Measurements from ENCODE around the gene RUNX2.

DNA sequence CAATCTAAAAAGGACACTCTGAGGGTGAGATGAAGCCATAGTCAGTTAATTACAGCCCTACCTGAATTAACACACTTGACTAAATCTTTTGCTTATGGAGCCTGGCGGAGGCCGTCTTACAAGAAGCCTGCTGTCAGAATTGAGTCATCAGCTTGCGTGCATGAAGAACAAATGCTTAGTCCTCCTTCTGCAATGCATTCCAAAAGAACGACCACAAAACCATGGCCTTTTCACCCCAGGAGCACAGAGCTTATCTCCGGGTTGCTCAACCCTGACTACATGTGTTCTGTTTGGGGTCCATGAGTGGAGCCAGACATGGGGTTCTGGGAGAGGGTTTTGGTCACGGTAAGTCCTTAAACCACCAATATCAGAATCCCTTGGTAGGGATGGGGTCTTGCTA lies 369.5 kb downstream of the RUNX2 start:
- TF ChIP-seq, protein P1, sequence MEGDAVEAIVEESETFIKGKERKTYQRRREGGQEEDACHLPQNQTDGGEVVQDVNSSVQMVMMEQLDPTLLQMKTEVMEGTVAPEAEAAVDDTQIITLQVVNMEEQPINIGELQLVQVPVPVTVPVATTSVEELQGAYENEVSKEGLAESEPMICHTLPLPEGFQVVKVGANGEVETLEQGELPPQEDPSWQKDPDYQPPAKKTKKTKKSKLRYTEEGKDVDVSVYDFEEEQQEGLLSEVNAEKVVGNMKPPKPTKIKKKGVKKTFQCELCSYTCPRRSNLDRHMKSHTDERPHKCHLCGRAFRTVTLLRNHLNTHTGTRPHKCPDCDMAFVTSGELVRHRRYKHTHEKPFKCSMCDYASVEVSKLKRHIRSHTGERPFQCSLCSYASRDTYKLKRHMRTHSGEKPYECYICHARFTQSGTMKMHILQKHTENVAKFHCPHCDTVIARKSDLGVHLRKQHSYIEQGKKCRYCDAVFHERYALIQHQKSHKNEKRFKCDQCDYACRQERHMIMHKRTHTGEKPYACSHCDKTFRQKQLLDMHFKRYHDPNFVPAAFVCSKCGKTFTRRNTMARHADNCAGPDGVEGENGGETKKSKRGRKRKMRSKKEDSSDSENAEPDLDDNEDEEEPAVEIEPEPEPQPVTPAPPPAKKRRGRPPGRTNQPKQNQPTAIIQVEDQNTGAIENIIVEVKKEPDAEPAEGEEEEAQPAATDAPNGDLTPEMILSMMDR (IDR thresholded peaks at IDR 0.05; ENCODE audit: poor library complexity, severe bottlenecking) = no peak
- TF ChIP-seq TAF1 (IDR thresholded peaks at IDR 0.05; ENCODE audit: low read depth) (no peak), POLR2AphosphoS5 (IDR thresholded peaks at IDR 0.05) (no peak), EZH2 (IDR thresholded peaks at IDR 0.05; ENCODE audit: borderline replicate concordance, insufficient read depth, low read length, poor library complexity, severe bottlenecking) (no peak), MXI1 (conservative IDR thresholded peaks at IDR 0.05; ENCODE audit: poor library complexity, severe bottlenecking) (no peak)
- TF ChIP-seq, protein P2, sequence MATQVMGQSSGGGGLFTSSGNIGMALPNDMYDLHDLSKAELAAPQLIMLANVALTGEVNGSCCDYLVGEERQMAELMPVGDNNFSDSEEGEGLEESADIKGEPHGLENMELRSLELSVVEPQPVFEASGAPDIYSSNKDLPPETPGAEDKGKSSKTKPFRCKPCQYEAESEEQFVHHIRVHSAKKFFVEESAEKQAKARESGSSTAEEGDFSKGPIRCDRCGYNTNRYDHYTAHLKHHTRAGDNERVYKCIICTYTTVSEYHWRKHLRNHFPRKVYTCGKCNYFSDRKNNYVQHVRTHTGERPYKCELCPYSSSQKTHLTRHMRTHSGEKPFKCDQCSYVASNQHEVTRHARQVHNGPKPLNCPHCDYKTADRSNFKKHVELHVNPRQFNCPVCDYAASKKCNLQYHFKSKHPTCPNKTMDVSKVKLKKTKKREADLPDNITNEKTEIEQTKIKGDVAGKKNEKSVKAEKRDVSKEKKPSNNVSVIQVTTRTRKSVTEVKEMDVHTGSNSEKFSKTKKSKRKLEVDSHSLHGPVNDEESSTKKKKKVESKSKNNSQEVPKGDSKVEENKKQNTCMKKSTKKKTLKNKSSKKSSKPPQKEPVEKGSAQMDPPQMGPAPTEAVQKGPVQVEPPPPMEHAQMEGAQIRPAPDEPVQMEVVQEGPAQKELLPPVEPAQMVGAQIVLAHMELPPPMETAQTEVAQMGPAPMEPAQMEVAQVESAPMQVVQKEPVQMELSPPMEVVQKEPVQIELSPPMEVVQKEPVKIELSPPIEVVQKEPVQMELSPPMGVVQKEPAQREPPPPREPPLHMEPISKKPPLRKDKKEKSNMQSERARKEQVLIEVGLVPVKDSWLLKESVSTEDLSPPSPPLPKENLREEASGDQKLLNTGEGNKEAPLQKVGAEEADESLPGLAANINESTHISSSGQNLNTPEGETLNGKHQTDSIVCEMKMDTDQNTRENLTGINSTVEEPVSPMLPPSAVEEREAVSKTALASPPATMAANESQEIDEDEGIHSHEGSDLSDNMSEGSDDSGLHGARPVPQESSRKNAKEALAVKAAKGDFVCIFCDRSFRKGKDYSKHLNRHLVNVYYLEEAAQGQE (IDR thresholded peaks at IDR 0.05; ENCODE audit: borderline replicate concordance) = no peak
